ENCODE results near the gene STAG1. TPM values are rescaled to one million over a fixed set of nuclear protein-coding genes. Genes with fewer than 3 reads are reported as not detected.

Gene STAG1
- total RNA-seq, 1 donor from 2014 or later, result 57.1 TPM

DNA sequence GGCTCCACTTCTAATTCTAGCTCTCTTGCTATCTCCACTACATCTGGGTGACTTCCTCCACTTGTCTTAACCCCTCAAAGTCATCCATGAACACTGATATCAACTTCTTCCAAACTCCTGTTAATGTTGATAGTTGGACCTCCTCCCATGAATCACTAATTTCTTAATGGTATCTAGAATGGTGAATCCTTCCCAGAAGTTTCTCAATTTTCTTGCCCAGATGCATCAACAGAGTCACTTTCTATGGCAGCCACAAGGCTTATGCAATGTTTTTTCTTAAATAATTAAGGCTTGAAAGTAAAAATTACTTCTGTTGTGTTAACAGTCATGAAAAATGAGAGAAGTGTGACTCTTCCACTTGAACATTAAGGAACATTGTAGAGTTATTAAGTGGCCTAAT is 337.7 kb downstream of the STAG1 start:
- POLR2A ChIA-PET, result no interaction called here
- Mint-ChIP-seq H3K27ac (no peak overlapping the region), H3K4me1 (no peaks in the 10 kb centered on the region), H3K36me3 (ENCODE audit: low read depth) (peaks cover 58% of the 10 kb centered on the region), H3K4me3 (no peak overlapping the region), H3K27me3 (no peaks in the 10 kb centered on the region), H3K9me3 (no peaks in the 10 kb centered on the region)
- ATAC-seq (ENCODE audit: low read depth), result no peak
- intact Hi-C loops (cut with micrococcal nuclease), result no loop called here
- DNase-seq, result no peak
- CTCF ChIA-PET, result interaction anchor here (1.5 kb wide), 1 partner anchor 338 kb away, joined by 4 read pairs; the partner anchor contains the start of gene STAG1
- TF ChIP-seq, protein P1, sequence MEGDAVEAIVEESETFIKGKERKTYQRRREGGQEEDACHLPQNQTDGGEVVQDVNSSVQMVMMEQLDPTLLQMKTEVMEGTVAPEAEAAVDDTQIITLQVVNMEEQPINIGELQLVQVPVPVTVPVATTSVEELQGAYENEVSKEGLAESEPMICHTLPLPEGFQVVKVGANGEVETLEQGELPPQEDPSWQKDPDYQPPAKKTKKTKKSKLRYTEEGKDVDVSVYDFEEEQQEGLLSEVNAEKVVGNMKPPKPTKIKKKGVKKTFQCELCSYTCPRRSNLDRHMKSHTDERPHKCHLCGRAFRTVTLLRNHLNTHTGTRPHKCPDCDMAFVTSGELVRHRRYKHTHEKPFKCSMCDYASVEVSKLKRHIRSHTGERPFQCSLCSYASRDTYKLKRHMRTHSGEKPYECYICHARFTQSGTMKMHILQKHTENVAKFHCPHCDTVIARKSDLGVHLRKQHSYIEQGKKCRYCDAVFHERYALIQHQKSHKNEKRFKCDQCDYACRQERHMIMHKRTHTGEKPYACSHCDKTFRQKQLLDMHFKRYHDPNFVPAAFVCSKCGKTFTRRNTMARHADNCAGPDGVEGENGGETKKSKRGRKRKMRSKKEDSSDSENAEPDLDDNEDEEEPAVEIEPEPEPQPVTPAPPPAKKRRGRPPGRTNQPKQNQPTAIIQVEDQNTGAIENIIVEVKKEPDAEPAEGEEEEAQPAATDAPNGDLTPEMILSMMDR (IDR thresholded peaks at IDR 0.05), result no peak

DNA sequence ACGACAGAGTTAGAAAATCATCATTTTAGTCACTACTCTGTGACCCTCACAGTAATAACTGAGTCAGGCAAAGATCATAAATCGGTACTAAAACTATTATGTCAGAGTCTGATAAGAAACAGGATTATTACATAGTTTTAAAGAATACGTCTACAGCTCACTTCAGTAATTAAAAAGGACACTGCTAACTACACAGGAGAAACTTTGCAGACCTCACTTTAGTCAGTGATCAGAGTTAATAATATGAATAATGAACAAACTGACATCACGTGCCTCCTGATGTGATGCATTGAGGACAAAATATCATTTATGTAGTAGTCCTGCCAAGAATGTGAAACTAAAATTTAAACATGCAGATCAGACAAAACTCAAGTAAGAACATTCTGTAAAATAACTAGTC is 339.9 kb downstream of the STAG1 start:
- ATAC-seq (ENCODE audit: low read depth), result no peak
- DNase-seq, result no peak
- Mint-ChIP-seq H3K27ac (no peak overlapping the region), H3K9me3 (no peaks in the 10 kb centered on the region), H3K4me3 (no peak overlapping the region), H3K27me3 (no peaks in the 10 kb centered on the region), H3K4me1 (no peaks in the 10 kb centered on the region), H3K36me3 (ENCODE audit: low read depth) (peaks cover 47% of the 10 kb centered on the region)
- CTCF ChIA-PET, result no interaction called here
- intact Hi-C loops (cut with micrococcal nuclease), result no loop called here
- TF ChIP-seq, protein P1 (IDR thresholded peaks at IDR 0.05), result no peak
- POLR2A ChIA-PET, result no interaction called here

GRCh38 chr3:136409549-136409948 is 342.6 kb downstream of the STAG1 start:
- POLR2A ChIA-PET, result no interaction called here
- CTCF ChIA-PET, result interaction anchor here (1.3 kb wide), 1 partner anchor 18 kb away, joined by 3 read pairs; no protein-coding TSS in a partner anchor
- Mint-ChIP-seq H3K27me3 (no peaks in the 10 kb centered on the region), H3K27ac (no peak overlapping the region), H3K9me3 (no peaks in the 10 kb centered on the region), H3K4me3 (no peak overlapping the region), H3K36me3 (ENCODE audit: low read depth) (peaks cover 37% of the 10 kb centered on the region), H3K4me1 (no peaks in the 10 kb centered on the region)
- DNase-seq (no peak), ATAC-seq (ENCODE audit: low read depth) (no peak)
- intact Hi-C loops (cut with micrococcal nuclease), result no loop called here
- TF ChIP-seq, protein P1 (IDR thresholded peaks at IDR 0.05), result no peak

GRCh38 chr3:136404056-136404455 is 348.1 kb downstream of the STAG1 start:
- H3K4me1 Mint-ChIP-seq, result no peaks in the 10 kb centered on the region
- TF ChIP-seq, protein P1 (IDR thresholded peaks at IDR 0.05), result no peak
- ChIA-PET POLR2A (no interaction called here), CTCF (no interaction called here)
- H3K9me3 Mint-ChIP-seq, result no peaks in the 10 kb centered on the region
- H3K36me3 Mint-ChIP-seq (ENCODE audit: low read depth), result peaks cover 22% of the 10 kb centered on the region
- DNase-seq (no peak), ATAC-seq (ENCODE audit: low read depth) (no peak)
- no peak overlapping the region for H3K27ac Mint-ChIP-seq
- no peaks in the 10 kb centered on the region for H3K27me3 Mint-ChIP-seq
- intact Hi-C loops (cut with micrococcal nuclease), result no loop called here
- H3K4me3 Mint-ChIP-seq, result no peak overlapping the region

- no peaks in the 10 kb centered on the region for H3K27me3 Mint-ChIP-seq
- ATAC-seq (ENCODE audit: low read depth), result no peak
- CTCF ChIA-PET, result interaction anchor here (0.9 kb wide), 1 partner anchor 20 kb away, joined by 3 read pairs; no protein-coding TSS in a partner anchor
- no peak overlapping the region for H3K27ac Mint-ChIP-seq
- no peaks in the 10 kb centered on the region for H3K4me1 Mint-ChIP-seq
- DNase-seq, result no peak
- TF ChIP-seq, protein P1 (IDR thresholded peaks at IDR 0.05), result no peak
- intact Hi-C loops (cut with micrococcal nuclease), result no loop called here
- peaks cover 30% of the 10 kb centered on the region for H3K36me3 Mint-ChIP-seq (ENCODE audit: low read depth)
- POLR2A ChIA-PET, result no interaction called here
- H3K4me3 Mint-ChIP-seq, result no peak overlapping the region
- no peaks in the 10 kb centered on the region for H3K9me3 Mint-ChIP-seq
These were observed 355.3 kb downstream of the STAG1 start for GRCh38 chr3:136396916-136397315.

Data from activated B cell treated with CpG ODN at 0.5 μM for 24 hours (primary cell).